C4-2B (cell line): ENCODE results near the gene ST7.

Experiments used
- H3K27ac ChIP-seq: fragments of 450-650 bp; 2 replicates; pipeline ENCODE4 v1.5.1; 2017
- CTCF ChIP-seq: fragments of 450-650 bp; conservative IDR thresholded peaks from 2 replicates; pipeline ENCODE4 v1.5.1; 2017; ENCODE audit warnings: mild to moderate bottlenecking
- ZFX ChIP-seq: fragments of 450-650 bp; IDR thresholded peaks from 2 replicates; pipeline ENCODE4 v1.6.1; 2017

The ST7 gene

DNA sequence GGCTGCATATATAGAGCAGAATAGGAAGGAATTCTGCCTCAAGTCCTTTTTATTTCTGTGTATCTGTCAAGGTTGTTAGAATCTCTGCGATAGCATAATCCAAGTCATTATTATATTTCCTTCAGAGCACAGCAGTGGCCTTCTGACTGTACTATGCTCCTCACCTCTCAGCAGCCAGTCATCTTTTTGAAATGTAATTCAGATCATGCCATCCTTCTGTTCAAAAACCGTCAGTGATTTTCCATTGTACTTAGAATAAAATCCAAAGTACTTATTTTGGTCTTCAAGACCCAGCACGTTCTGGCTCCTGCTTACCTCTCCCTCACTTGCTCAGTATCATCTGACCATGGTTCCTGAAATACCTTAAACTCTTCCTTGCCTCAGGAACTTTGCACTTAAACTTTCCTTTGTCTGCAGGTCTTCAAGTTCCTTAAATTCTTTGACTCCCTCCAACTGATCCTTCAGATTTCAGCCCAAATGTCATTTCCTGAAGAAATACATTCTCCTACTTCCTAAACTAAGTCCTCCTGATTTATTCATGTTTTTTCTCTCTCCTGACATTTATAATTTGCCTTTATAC is 112.4 kb downstream of the ST7 start:
- TF ChIP-seq CTCF (no peak), ZFX (no peak)
- no peak overlapping the region for H3K27ac ChIP-seq

GRCh38 chr7:117066668-117067067 is 113.4 kb downstream of the ST7 start:
- no peak for TF ChIP-seq ZFX
- TF ChIP-seq CTCF: no peak

DNA sequence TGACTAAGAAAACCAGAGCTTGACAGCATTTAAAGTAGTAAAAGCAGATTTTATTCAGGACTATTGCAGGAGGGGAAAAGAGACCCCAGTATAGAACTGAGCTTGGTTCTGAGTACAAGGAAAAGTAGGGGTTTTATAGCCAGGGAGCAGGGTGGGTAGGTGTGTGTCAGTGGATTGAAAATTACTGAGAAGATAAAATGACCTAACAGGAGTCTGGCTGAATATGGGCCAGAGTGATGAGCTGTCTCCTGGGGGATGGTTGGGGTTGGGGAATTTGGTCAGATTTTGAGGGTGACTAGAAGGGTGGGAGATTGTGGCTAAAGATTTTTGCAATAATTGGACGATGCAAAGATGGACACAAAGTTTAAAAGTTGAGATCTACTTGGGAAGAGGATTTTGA is 114.0 kb downstream of the ST7 start:
- no peak for TF ChIP-seq ZFX
- TF ChIP-seq CTCF: no peak
- no peak overlapping the region for H3K27ac ChIP-seq

More at GRCh38 chr7:117066668-117067067, 113.4 kb downstream of the ST7 start:
- no peak overlapping the region for H3K27ac ChIP-seq

GRCh38 chr7:117068511-117069145 is 115.3 kb downstream of the ST7 start:
- H3K27ac ChIP-seq: no peak overlapping the region

GRCh38 chr7:117069379-117069778 is 116.1 kb downstream of the ST7 start:
- TF ChIP-seq CTCF (no peak), ZFX (no peak)
- H3K27ac ChIP-seq: no peak overlapping the region

More at GRCh38 chr7:117068511-117069145, 115.3 kb downstream of the ST7 start:
- TF ChIP-seq ZFX (no peak), CTCF (no peak)

DNA sequence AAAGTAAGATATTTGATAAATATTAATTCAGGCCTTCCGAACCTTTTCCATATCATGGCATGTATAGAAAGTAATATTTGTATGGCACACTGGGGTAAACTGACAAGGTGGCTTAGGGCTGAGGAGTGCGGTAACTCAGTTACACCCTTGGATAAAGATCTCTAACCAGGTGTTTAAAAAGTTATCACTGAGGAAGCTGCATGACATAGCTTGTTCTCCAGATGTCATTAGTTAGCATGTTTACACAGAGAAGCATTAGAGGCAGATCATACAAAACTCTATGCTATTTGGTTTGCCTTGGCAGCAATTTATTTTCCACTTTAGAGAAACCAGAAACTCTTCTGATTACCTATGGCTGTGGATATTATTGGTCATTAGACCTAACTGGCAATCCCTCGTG is 118.2 kb downstream of the ST7 start:
- no peak overlapping the region for H3K27ac ChIP-seq
- TF ChIP-seq ZFX: no peak
- no peak for TF ChIP-seq CTCF

GRCh38 chr7:117072620-117073118 is 119.4 kb downstream of the ST7 start:
- peak overlapping the region; percentile 21; the same call in 1 of the 2 replicates for H3K27ac ChIP-seq
- TF ChIP-seq CTCF (no peak), ZFX (no peak)
